Measurements from ENCODE around the gene NPTXR.

GRCh38 chr22:38773363-38773946 lies 70.4 kb downstream of the NPTXR start:
- no peak for TF ChIP-seq CTCF (IDR thresholded peaks at IDR 0.05 in 8 of 11, conservative IDR thresholded peaks at IDR 0.05 in 3 of 11)
- no peak for TF ChIP-seq POLR2A (IDR thresholded peaks at IDR 0.05)
- no peak for TF ChIP-seq POLR2AphosphoS5 (IDR thresholded peaks at IDR 0.05)

All from spleen (tissue), 7 donors.